ENCODE measurements around the gene PTPA.

The PTPA gene

GRCh38 chr9:129084087-129084486 lies 27.1 kb upstream of the PTPA start:
- no peak for FAIRE-seq

DNA sequence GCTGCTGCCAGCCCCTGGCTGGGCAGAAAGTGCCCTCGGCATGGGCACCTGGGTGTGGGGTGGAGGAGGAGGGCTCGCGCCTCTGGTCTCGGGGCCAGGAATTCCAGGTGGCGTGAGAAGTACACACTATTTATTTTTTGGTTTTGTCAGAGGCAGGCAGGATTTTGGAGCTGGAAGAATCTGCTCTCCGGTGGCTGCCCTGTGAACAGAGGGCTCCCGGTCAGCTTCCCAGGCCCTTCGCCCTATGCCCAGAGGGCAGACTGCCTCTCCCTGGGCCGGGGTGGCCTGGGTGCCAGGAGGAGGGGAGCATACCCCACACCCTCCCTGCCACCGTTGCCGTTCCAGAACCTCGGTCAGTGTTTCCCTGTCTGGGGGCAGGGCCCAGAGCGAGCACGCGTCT lies 22.0 kb upstream of the PTPA start:
- FAIRE-seq: no peak

DNA sequence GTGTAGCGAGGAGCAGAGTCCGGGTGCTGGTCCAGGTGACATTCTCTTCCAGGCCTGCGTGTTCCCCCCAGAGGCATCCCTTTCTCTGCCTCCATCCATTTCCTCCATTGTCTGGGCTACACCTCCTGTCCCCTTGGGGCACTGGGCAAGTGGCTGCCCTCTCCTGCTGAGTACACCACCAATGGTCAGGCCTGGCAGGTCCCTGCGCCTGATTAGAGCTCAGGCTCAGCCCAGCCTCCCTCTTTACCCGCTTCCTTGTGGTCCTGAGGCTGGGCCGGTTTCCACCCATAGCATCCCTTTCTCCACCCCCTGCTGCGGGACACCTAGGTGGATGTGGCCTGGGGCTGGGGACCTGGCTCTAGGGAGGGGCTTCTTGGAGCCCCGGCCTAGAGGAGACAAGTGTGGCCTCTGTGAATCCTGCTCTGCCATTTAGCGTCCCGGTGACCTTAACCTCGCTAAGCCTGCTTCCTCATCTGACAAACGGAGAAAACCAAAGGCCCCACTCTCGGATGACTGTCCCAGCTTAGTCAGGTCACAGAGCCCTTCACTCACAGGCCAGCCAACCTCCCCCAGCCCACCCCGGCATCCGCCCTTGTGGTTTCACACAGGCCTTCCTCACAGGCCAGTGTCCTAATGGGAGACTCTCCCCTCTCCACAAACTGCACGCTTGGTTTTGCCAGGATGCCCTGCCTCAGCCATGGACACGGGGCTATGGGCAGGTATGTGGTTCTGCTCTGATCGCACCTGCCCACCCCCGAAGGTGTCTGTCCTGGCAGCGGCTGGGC lies 17.4 kb upstream of the PTPA start:
- no peak for FAIRE-seq

DNA sequence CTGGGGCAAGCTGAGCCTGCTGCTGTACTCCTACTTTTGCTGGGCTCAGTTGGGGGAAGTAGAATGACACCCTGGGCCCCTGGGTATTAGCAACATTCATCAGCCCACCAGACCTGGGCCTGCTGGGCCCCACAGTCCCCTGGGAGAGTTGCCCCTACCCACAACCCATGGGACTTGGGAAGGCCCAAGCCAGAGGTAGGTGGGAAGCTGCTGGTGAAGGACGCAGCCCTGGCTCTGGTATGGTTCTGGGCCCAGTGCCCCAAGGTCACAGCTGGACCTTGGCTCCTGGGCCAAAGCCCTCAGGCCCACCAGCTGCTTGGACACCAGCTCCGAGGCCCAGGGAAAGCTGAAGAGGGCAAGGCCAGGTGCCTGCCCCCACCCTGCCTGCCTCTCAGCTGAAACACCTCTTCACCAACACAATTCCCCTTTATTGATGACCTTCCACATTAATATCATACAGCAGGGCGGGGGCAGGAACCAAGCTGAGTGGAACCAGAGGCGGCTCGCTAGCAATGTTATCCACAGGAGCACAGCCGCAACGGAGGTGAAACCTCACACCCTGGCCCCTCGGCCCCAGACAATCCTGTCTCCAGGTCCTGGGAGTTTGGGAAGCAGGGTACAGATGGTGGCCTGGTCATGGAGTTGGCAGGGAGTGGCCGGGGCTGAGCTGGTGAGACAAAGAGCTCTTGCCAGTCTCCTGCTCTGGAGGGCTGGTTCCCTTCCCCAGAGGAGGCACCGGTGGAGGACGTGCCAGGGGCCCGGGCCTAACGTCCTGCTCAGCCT lies 16.6 kb upstream of the PTPA start:
- no peak for FAIRE-seq

- FAIRE-seq: no peak
Observed at GRCh38 chr9:129095170-129095667, 16.0 kb upstream of the PTPA start.

GRCh38 chr9:129095908-129096307 lies 15.3 kb upstream of the PTPA start:
- FAIRE-seq: no peak

DNA sequence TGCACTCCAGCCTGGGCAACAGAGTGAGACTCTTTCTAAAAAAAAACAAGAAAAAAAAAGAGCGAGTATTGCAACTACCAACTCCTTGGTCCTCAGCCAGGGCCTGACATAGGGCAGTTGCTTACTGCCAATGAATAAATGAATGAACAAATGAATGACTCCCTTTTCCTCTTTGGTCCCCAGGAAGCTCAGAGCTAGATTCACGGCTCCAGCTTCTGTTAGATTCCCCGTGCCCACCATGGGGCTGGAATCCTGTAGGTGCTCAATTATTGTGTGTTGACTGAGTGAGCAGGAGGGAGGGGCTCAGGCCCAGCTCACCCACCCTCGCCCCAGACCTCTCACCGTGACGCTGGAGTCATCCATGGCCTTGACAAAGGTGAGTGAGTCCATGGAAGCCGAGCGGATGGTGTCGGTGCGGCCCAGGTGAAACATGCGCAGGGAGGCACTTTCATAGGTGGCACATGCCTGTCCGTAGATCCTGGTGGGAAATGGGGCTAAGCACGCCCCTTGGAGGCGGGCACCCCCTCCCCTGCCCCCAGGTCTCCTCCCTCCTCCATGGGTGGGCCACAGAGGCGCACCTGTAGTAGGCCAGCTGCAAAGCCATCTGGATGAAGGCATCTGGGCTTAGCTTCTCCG lies 13.4 kb upstream of the PTPA start:
- no peak for FAIRE-seq

DNA sequence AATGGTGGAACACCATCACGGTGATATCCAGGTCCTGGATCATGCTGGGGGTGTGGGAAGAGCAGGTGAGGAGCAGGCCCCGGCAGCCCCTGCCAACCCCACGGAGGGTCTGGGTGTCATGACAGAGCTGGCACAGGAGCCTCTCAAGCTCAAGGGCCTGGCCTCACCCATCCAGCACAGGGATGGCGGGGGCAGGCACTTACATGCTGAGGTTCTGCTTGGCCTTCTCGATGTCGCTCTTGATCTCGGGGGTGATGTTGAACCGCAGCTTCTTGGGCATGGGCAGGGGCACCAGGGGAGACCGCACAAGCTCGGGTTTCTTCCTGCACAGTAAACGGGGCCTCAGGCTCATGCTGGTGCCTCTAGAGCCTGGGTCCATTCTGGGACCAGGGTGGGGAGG lies 12.9 kb upstream of the PTPA start:
- FAIRE-seq: no peak

DNA sequence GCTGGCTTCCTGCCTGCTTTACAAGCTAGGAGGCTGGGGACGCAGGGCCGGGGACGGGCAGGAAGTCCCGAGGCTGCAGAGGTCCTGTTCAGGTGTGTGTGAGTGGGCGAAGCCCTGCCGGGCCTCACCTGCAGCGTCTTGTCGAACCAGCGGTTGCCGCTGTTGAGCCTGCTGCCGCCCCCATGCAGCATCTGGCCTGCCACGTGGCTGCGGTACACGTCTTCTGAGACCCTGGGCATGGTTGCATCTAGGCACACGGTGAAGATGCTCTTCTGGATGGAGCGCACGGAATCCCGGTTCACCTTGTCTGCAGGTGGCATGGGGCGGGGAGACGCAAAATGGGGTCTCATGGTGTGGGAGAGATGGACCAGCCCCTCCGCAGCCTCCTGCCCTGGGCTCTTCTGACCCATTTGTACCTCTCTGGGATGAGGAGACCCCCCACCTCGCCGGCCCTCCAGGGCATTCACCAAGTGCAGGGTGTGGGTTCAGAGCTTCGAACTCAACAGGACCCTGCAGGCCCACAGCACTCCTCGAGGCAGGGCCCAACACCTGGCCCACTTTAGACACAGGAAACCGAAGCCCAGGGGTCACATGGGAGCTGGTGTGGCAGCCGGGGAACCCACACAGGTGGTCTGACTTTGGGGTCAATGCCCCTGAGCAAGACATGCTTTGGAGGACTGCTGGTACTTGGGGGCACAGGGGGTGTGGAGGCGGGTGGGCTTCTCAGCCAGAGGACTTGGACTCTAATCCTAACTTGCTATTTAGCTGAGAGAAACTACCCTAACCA lies 10.6 kb upstream of the PTPA start:
- FAIRE-seq: no peak

GRCh38 chr9:129101279-129101678 lies 9.9 kb upstream of the PTPA start:
- FAIRE-seq: no peak

- FAIRE-seq: no peak
Observed at GRCh38 chr9:129102095-129102525, 9.1 kb upstream of the PTPA start.

- FAIRE-seq: no peak
Observed at GRCh38 chr9:129102791-129103594, 8.2 kb upstream of the PTPA start.

GRCh38 chr9:129103595-129103965 lies 7.6 kb upstream of the PTPA start:
- no peak for FAIRE-seq

DNA sequence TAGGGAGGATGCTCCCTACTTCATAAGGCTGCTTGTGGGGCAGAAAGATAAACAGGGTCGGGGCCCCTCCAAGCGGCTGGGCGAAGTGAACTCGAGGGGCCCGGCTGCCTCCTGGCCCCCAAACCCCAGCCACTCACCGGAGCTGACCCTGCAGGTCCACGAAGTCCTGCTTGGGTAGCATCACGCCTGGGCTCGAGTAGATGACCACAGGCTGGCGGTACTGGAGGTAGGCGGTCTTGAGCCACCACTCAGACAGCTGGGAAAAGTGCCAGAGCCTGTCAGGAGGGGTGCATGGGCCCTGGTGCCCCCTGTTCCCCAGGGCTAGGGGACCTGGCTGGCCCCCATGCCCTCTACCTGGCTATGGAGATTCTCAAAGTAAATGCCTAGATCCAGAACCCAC lies 7.2 kb upstream of the PTPA start:
- no peak for FAIRE-seq

- FAIRE-seq: no peak
Observed at GRCh38 chr9:129105857-129106694, 5.1 kb upstream of the PTPA start.

- FAIRE-seq: no peak
Observed at GRCh38 chr9:129107651-129108050, 3.6 kb upstream of the PTPA start.

- no peak for FAIRE-seq
Observed at GRCh38 chr9:129108083-129108804, 3.0 kb upstream of the PTPA start.

DNA sequence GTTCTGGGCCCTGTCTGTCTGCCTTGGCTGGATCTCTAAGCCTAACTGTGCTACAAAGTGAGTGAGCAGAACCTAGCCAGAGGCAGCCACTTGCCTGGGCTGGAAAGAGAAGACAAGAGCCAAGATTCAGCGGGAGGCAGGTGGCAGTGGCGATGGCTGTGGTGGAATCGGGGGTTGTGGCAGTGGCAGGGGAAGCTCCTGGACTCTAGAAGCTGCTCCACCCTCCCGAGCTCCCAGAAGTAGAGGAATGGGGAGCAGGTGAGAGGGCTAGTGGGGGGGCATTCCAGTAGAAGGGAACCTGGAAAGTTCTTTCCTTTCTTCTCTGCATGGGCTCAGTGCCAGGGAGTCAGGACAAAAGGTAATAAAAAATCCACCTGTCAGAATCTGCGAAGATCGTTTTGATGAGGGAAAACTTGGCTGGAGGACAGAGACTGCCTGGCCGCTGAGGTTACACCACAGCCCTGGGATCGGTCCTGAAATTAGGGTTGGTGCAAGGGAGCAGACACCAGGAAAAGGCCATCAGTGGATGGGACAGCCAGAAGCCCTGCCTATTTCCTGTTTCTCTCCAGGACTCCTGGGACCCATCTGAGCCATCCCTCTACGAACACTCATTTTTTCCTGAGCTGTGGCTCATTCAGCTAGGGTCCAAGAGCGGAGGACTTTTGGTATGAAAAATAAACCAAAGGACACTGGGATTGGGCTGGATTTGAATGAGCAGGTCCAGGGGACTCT lies 2.2 kb upstream of the PTPA start:
- no peak for FAIRE-seq

- no peak for FAIRE-seq
Observed at GRCh38 chr9:129109537-129109903, 1.7 kb upstream of the PTPA start.

All from TTC549 (cell line).